H54 (cell line): ENCODE results near the gene TMPRSS13.
"Not testable (repeated sequence)": the region's sequence is repeated elsewhere in the genome, so short reads cannot be mapped to it uniquely, and the experiment has no call there.

Experiments used
- DNase-seq: peaks from one replicate; pipeline ENCODE4 v3.0.0; 2011; ENCODE audit warnings: low spot score, mixed read lengths; ENCODE audit not compliant: insufficient read length
- FAIRE-seq: peaks from 3 replicates; lab custom pipeline; 2011; peaks lifted over from hg19 to GRCh38; lab: Jason Lieb, UNC
- POLR2A ChIP-seq: IDR thresholded peaks from 2 replicates; pipeline ENCODE4 v1.6.1; 2011; ENCODE audit warnings: low read depth, mild to moderate bottlenecking, low read length

The TMPRSS13 gene

GRCh38 chr11:117929142-117929915 lies at the start of gene TMPRSS13:
TSS of gene TMPRSS13 (minus strand) at chr11:117929402. CDS start at chr11:117929307, 95 bp downstream.
- no peak for FAIRE-seq
- no peak for DNase-seq
- no peak for TF ChIP-seq POLR2A

- TF ChIP-seq POLR2A: no peak
- FAIRE-seq (no peak), DNase-seq (no peak)
Measured at GRCh38 chr11:117978991-117979390, 49.8 kb upstream of the TMPRSS13 start.

GRCh38 chr11:117978291-117978910 lies 49.2 kb upstream of the TMPRSS13 start:
- DNase-seq, FAIRE-seq: not testable (repeated sequence)

GRCh38 chr11:117977612-117978264 lies 48.5 kb upstream of the TMPRSS13 start:
- FAIRE-seq, DNase-seq: not testable (repeated sequence)

GRCh38 chr11:117977029-117977428 lies 47.8 kb upstream of the TMPRSS13 start:
- DNase-seq: no peak
- no peak for FAIRE-seq
- TF ChIP-seq POLR2A: no peak

- no peak for FAIRE-seq
- no peak for TF ChIP-seq POLR2A
- DNase-seq: no peak
Measured at GRCh38 chr11:117976445-117976844, 47.2 kb upstream of the TMPRSS13 start.

- DNase-seq (no peak), FAIRE-seq (no peak)
Measured at GRCh38 chr11:117973503-117973860, 44.3 kb upstream of the TMPRSS13 start.

GRCh38 chr11:117972629-117973502 lies 43.7 kb upstream of the TMPRSS13 start:
- TF ChIP-seq POLR2A: no peak
- DNase-seq (no peak), FAIRE-seq (no peak)

More at GRCh38 chr11:117973503-117973860, 44.3 kb upstream of the TMPRSS13 start:
- TF ChIP-seq POLR2A: no peak

GRCh38 chr11:117972044-117972443 lies 42.8 kb upstream of the TMPRSS13 start:
- FAIRE-seq: no peak
- DNase-seq: no peak
- no peak for TF ChIP-seq POLR2A

- TF ChIP-seq POLR2A: no peak
- DNase-seq (no peak), FAIRE-seq (no peak)
Measured at GRCh38 chr11:117970400-117971024, 41.3 kb upstream of the TMPRSS13 start.

GRCh38 chr11:117969160-117969991 lies 40.2 kb upstream of the TMPRSS13 start:
- DNase-seq (no peak), FAIRE-seq (no peak)
- TF ChIP-seq POLR2A: no peak

- DNase-seq: no peak
- no peak for TF ChIP-seq POLR2A
- no peak for FAIRE-seq
Measured at GRCh38 chr11:117966908-117967307, 37.7 kb upstream of the TMPRSS13 start.
